ENCODE data around the gene SLC8A1. TPM values are rescaled to one million over a fixed set of nuclear protein-coding genes. Genes with fewer than 3 reads are reported as not detected.

Gene SLC8A1
- total RNA-seq, 4 donors from 2014 or later, result 19.6 to 51.2 (median 31.2) TPM

DNA sequence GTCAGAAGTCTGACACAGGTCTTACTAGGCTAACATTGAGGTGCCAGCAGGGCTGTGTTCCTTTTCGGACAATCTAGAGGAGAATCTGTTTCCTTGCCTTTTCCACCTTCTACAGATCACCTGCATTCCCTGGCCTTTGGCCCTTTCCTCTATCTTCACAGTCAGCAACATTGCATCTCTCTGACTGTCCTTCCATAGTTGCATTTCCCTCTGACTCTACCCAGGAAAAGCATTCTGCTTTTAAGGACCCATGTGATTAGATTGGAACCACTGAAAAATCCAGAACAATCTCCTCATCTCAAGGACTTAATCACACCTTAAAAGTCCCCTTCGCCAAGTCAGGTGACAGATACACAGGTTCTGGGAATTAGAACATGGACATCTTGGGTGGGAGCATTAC, 181.5 kb downstream of the SLC8A1 start:
- Histone ChIP-seq H3K4me3 (no peak overlapping the region), H3K27ac (no peak overlapping the region), H3K9me3 (no peaks in the 10 kb centered on the region), H3K36me3 (no peaks in the 10 kb centered on the region), H3K4me1 (no peaks in the 10 kb centered on the region), H3K27me3 (no peaks in the 10 kb centered on the region)
- no peak for DNase-seq
- TF ChIP-seq, protein P1, sequence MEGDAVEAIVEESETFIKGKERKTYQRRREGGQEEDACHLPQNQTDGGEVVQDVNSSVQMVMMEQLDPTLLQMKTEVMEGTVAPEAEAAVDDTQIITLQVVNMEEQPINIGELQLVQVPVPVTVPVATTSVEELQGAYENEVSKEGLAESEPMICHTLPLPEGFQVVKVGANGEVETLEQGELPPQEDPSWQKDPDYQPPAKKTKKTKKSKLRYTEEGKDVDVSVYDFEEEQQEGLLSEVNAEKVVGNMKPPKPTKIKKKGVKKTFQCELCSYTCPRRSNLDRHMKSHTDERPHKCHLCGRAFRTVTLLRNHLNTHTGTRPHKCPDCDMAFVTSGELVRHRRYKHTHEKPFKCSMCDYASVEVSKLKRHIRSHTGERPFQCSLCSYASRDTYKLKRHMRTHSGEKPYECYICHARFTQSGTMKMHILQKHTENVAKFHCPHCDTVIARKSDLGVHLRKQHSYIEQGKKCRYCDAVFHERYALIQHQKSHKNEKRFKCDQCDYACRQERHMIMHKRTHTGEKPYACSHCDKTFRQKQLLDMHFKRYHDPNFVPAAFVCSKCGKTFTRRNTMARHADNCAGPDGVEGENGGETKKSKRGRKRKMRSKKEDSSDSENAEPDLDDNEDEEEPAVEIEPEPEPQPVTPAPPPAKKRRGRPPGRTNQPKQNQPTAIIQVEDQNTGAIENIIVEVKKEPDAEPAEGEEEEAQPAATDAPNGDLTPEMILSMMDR (IDR thresholded peaks at IDR 0.05), result no peak
- no peak for TF ChIP-seq POLR2A (IDR thresholded peaks at IDR 0.05)

DNA sequence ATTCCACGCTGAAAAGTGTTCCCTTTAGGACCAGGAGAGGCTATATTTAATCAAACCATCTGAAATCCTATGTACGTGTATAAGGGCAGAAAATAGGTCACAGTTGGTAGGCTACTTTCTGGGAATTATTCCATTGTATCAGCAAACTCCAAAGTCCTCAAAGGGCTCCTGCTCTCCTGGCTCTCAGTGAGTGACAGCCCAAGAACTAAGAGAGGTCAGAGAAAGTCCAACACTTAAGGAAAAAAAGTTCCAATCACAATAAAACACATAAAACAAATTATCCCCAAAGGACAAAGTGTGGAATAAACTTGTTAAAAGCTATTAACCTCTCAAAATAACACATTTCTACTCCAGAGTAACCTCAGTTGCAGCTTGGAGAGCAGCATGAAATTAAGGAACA, 183.3 kb downstream of the SLC8A1 start:
- Histone ChIP-seq H3K36me3 (no peaks in the 10 kb centered on the region), H3K4me3 (no peak overlapping the region), H3K27me3 (no peaks in the 10 kb centered on the region), H3K4me1 (no peaks in the 10 kb centered on the region), H3K9me3 (no peaks in the 10 kb centered on the region), H3K27ac (no peak overlapping the region)
- no peak for DNase-seq
- no peak for TF ChIP-seq POLR2A (IDR thresholded peaks at IDR 0.05)
- TF ChIP-seq, protein P1 (IDR thresholded peaks at IDR 0.05), result no peak

DNA sequence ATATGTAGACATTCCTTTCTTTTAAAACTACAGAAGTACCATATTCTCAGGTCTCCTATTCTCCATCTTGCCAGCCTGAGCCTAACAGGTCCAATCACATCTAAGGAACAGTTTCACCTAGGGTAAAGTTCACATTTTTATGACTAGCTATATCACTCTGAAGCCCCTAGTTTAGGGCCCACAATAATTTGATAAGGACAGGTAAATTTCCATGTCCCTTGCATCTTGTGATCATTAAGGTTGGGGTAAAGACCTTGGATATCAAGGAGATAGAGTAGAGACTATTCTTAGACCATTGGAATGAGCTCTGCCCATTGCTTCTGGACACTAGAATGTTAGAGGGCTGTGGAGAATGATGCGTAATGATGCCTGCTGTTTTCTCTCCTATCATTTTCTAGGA, 185.7 kb downstream of the SLC8A1 start:
- Histone ChIP-seq H3K4me3 (no peak overlapping the region), H3K36me3 (no peaks in the 10 kb centered on the region), H3K27ac (no peak overlapping the region), H3K9me3 (no peaks in the 10 kb centered on the region), H3K4me1 (no peaks in the 10 kb centered on the region), H3K27me3 (no peaks in the 10 kb centered on the region)
- TF ChIP-seq, protein P1 (IDR thresholded peaks at IDR 0.05), result no peak
- no peak for TF ChIP-seq POLR2A (IDR thresholded peaks at IDR 0.05)
- no peak for DNase-seq

DNA sequence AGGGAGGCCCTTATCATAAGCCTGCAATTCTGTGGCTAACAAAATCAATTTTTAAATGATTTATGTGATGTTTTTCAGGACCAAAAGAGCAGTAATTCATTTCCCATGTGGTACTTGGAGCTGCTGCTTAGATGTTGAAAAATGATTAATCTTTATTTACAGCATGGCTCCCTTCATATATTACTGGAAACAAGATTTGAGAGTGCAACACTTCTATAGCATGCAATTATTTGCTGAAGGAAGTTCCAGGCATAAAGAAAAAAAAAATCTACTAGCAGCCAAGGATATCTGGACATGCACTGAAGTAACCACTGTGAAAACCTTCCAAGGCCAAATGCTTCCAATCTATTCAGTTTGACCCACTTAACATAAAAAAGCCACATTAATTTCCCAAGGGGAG, 186.3 kb downstream of the SLC8A1 start:
- Histone ChIP-seq H3K9me3 (no peaks in the 10 kb centered on the region), H3K4me1 (no peaks in the 10 kb centered on the region), H3K4me3 (no peak overlapping the region), H3K36me3 (no peaks in the 10 kb centered on the region), H3K27me3 (no peaks in the 10 kb centered on the region), H3K27ac (no peak overlapping the region)
- no peak for TF ChIP-seq POLR2A (IDR thresholded peaks at IDR 0.05)
- TF ChIP-seq, protein P1 (IDR thresholded peaks at IDR 0.05), result no peak
- DNase-seq, result no peak

DNA sequence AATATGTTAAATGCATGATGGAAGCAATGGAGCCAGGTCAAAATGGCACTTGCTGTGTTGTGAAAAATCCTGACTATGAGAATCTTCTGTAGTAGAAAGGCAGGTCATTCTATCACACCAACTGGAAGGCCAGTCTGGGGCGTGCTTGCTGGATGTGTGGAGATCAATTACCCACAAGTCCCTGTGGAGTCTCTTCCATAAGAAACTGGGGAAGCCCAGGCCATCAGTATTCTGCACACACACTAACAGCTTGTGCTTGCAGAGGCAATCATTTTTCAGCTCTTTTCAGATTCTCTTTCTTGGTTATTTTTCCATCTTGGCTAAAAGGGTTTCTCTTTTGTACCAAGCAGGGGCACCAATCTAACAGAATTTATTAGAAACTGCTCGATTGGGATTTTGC, 190.8 kb downstream of the SLC8A1 start:
- TF ChIP-seq, protein P1 (IDR thresholded peaks at IDR 0.05), result no peak
- no peak for TF ChIP-seq POLR2A (IDR thresholded peaks at IDR 0.05)
- DNase-seq, result no peak
- H3K27me3 ChIP-seq, result no peaks in the 10 kb centered on the region
- no peak overlapping the region for H3K27ac ChIP-seq
- no peaks in the 10 kb centered on the region for H3K4me1 ChIP-seq
- no peaks in the 10 kb centered on the region for H3K36me3 ChIP-seq
- no peaks in the 10 kb centered on the region for H3K9me3 ChIP-seq
- H3K4me3 ChIP-seq, result no peak overlapping the region

DNA sequence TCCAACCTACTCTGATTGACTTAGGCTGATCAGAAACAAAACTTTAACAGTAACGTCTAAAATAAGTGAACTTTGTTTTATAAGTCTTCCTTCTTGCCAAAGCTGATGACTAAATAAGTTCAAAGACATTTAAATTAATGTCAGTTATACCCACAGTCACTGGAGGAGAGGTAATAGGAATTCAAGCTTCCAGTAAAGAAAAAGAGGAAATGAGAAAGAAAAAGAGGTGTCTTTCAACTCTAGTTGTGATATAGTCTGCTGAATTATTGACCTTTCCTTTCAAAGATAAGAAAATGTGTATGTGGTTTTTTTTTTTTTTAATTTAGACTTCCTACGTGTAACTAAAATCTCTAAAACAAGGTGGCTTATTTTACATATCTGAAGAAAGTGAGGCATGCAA, 191.5 kb downstream of the SLC8A1 start:
- Histone ChIP-seq H3K36me3 (no peaks in the 10 kb centered on the region), H3K27me3 (no peaks in the 10 kb centered on the region), H3K27ac (no peak overlapping the region), H3K4me1 (no peaks in the 10 kb centered on the region), H3K9me3 (no peaks in the 10 kb centered on the region), H3K4me3 (no peak overlapping the region)
- TF ChIP-seq POLR2A (IDR thresholded peaks at IDR 0.05), result no peak
- TF ChIP-seq, protein P1 (IDR thresholded peaks at IDR 0.05), result no peak
- no peak for DNase-seq

Data from Peyer's patch (tissue), 4 donors.